Fibroblast of lung (primary cell): ENCODE results near the gene BAX.

ENCODE experiments used
- CTCF ChIP-seq, 2 donors: IDR thresholded peaks in 1 of 2; conservative IDR thresholded peaks in 1 of 2; 1 replicate in 1 of 2; 2 replicates in 1 of 2; pipeline ENCODE4 v1.5.1; 2011 to 2012; ENCODE audit warnings: low read length in 2 of 2, control low read depth in 1 of 2, inconsistent platforms in 1 of 2, low read depth in 1 of 2, mild to moderate bottlenecking in 1 of 2
- EZH2 ChIP-seq: IDR thresholded peaks from 2 replicates; pipeline ENCODE4 v1.5.1; 2012; ENCODE audit warnings: low read length, control low read depth, mild to moderate bottlenecking; ENCODE audit errors: missing control alignments

- TF ChIP-seq EZH2: no peak
- no peak for TF ChIP-seq CTCF (conservative IDR thresholded peaks at IDR 0.05 in 1 of 2, IDR thresholded peaks at IDR 0.05 in 1 of 2; ENCODE audit: low read depth in 1 of 2, low read length in 2 of 2)
Observed at GRCh38 chr19:48994035-48994386, 39.3 kb downstream of the BAX start.
